HFFc6 (cell line): ENCODE results near the gene ENG. TPM values are rescaled to one million over a fixed set of nuclear protein-coding genes. Genes with fewer than 3 reads are reported as not detected.

Source experiments
- DNase-seq: peaks from one replicate; pipeline ENCODE4 v3.0.0-alpha.2; 2018
- H3K27ac Mint-ChIP-seq: 2 replicates; pipeline ENCODE4 v1.8.0; 2020; ENCODE audit warnings: mild to moderate bottlenecking, mixed read lengths
- H3K27me3 Mint-ChIP-seq: 2 replicates; pipeline ENCODE4 v1.8.0; 2021; ENCODE audit warnings: mild to moderate bottlenecking, moderate library complexity, mixed read lengths; ENCODE audit not compliant: insufficient read depth
- H3K36me3 Mint-ChIP-seq: 2 replicates; pipeline ENCODE4 v1.8.0; 2021; ENCODE audit warnings: low read depth, mixed read lengths
- H3K4me1 Mint-ChIP-seq: 2 replicates; pipeline ENCODE4 v1.8.0; 2020; ENCODE audit warnings: low read depth, mixed read lengths
- H3K4me3 Mint-ChIP-seq: 2 replicates; pipeline ENCODE4 v1.8.0; 2020; ENCODE audit warnings: mild to moderate bottlenecking, moderate library complexity, mixed read lengths
- H3K9me3 Mint-ChIP-seq: 2 replicates; pipeline ENCODE4 v1.8.0; 2020; ENCODE audit warnings: mild to moderate bottlenecking, mixed read lengths
- total RNA-seq, 6 experiments: library from RNA; stranded (reverse); fragmentation: NEBNext Ultra II Directional; extraction: Animal tissue kit (Norgen Biotek cat#: 25700); gene quantifications; 2 replicates in 1 of 6; 3 replicates in 5 of 6; pipeline ENCODE4 v1.2.3, GENCODE V29; 2021
- TF ChIP-seq, protein P1 (sequence below): fragments of 200-600 bp; sonication (generic); IDR thresholded peaks from 2 replicates; pipeline ENCODE4 v1.5.0; 2021; ENCODE audit warnings: antibody characterized with exemption, mild to moderate bottlenecking

ENG gene
- total RNA-seq, 6 experiments from 2014 or later, result 205 to 249 (median 227) TPM

DNA sequence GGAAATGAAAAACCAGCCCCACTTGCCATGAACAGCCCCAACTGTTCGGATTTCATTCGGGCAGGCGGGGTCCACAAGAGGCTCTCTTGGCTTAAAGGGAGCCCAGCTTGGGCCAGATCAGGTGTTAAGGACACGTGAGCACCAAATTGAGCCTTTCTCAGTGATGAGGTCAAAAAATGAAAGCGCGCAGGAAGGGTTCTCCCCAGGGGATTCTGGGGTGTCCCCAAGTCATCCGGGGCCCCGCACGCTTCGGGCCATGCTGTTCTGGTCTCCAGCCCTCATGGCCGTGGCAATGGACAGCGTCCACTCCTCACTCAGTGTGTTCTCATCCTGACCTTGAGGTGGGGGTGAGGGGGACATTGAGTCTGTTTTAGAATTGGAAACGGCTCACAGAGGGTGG is 12.1 kb upstream of the ENG start:
- TF ChIP-seq, protein P1, sequence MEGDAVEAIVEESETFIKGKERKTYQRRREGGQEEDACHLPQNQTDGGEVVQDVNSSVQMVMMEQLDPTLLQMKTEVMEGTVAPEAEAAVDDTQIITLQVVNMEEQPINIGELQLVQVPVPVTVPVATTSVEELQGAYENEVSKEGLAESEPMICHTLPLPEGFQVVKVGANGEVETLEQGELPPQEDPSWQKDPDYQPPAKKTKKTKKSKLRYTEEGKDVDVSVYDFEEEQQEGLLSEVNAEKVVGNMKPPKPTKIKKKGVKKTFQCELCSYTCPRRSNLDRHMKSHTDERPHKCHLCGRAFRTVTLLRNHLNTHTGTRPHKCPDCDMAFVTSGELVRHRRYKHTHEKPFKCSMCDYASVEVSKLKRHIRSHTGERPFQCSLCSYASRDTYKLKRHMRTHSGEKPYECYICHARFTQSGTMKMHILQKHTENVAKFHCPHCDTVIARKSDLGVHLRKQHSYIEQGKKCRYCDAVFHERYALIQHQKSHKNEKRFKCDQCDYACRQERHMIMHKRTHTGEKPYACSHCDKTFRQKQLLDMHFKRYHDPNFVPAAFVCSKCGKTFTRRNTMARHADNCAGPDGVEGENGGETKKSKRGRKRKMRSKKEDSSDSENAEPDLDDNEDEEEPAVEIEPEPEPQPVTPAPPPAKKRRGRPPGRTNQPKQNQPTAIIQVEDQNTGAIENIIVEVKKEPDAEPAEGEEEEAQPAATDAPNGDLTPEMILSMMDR, result no peak
- Mint-ChIP-seq H3K27ac (no peak overlapping the region), H3K4me3 (no peak overlapping the region), H3K9me3 (no peaks in the 10 kb centered on the region), H3K36me3 (peaks cover 9% of the 10 kb centered on the region; the same call in 1 of the 2 replicates), H3K4me1 (no peaks in the 10 kb centered on the region; the same call in 1 of the 2 replicates), H3K27me3 (no peaks in the 10 kb centered on the region; the same call in none of the 2 replicates)
- DNase-seq, result no peak

DNA sequence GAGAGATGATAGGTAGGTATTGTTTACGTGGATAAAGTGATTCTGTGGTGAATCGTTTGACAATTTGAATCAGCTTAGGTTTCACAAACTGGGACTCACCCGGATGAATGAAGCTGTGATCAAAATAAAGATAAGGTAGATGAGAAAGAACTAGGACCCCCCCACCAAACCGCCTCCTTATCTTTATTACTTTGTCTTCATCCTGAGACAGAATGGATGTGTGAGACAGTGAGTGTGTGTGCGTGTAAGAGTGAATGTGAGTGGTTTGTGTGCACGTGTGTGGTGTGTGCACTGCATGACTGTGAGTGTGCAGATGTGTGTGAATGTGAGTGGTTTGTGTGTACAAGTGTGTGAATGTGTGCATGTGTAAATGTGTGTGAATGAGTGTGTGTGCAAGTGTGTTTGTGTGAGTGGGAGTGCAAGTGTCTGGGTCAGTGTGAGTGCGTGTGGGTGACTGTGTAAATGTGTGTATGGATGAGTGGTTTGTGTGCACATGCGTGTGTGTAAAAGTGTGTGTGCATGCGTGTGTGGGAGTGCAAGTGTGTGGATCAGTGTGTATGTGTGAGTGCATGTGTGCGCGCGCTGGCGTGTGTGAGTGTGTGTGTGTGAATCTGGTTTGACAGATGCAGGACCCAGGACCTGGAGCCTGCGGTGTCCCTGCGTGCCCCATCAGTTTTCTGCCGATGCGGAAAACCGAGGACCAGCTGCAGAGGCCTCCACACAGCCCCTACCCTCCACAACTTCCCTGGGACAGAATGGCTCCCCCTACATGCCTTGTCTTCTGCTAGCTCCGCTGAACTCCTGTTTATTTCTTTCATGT is 11.4 kb upstream of the ENG start:
- TF ChIP-seq, protein P1, result no peak
- Mint-ChIP-seq H3K4me3 (no peak overlapping the region), H3K4me1 (no peaks in the 10 kb centered on the region), H3K27me3 (no peaks in the 10 kb centered on the region; the same call in none of the 2 replicates), H3K9me3 (no peaks in the 10 kb centered on the region), H3K27ac (no peak overlapping the region), H3K36me3 (peaks cover 9% of the 10 kb centered on the region; the same call in 1 of the 2 replicates)
- DNase-seq, result no peak

DNA sequence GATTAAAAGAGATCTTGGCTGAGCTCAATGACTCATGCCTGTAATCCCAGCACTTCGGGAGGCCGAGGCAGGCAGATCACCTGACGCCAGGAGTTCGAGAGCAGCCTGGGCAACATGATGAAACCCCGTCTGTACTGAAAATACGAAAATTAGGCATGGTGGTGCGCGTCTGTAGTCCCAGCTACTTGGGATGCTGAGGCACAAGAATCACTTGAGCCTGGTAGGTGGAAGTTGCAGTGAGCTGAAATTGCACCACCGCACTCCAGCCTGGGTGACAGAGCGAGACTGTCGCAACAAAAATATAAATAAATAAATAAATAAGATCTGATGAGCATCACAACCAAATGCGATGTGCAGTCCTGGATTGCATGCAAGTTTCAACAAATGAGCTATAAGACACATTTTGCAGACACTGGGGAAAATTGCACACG is 8.7 kb upstream of the ENG start:
- H3K9me3 Mint-ChIP-seq, result no peaks in the 10 kb centered on the region
- H3K36me3 Mint-ChIP-seq, result peaks cover 4% of the 10 kb centered on the region; the same call in 1 of the 2 replicates
- TF ChIP-seq, protein P1, result no peak
- no peak overlapping the region for H3K4me3 Mint-ChIP-seq
- H3K27ac Mint-ChIP-seq, result no peak overlapping the region
- no peaks in the 10 kb centered on the region; the same call in none of the 2 replicates for H3K27me3 Mint-ChIP-seq
- no peak for DNase-seq
- no peaks in the 10 kb centered on the region for H3K4me1 Mint-ChIP-seq

DNA sequence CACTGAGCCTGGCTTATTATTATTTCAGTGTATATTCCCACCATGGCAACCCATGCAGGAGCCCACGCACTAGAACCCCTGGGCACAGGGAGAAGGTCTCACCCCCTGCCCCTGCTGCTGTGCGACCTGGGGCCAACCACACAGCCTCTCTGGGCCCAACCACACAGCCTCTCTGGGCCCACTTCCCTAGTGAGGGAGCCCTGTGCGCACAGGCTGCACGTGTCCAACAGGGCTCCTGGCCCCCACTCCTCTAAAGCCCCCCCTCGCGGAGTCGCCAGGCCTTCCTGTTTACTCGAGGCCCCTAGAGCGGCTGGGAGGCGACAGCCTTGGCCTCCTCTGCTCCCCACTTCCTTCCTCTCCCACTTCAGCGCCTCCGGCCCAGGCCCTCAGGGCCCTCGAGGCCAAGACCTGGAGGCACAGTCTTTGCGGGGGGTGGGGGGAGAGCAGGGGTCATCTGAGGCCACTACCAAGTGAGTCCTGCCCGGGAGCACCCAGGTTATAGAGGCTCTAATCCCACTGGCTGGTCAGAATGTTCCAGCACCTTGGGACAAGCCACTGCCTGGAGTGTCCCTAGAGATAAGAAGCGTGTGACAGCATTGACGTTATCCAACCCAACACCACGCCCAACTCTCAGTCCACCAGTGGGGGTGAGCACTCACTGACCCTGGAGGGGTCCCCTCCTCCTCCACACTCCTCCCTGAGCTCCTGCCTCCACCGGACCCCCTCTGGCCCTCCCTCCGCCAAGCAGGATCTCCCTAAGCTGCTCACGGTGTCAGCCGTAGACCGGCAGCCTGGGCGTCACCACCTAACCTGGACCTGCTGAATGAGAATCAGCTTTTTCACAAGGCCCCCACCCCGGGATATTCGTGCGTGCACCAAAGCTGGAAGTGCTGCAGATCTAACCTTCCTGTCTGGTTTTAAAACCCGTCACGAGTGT is 7.9 kb upstream of the ENG start:
- Mint-ChIP-seq H3K27ac (no peak overlapping the region), H3K4me3 (no peak overlapping the region), H3K36me3 (peaks cover 4% of the 10 kb centered on the region; the same call in 1 of the 2 replicates), H3K4me1 (no peaks in the 10 kb centered on the region), H3K9me3 (no peaks in the 10 kb centered on the region), H3K27me3 (no peaks in the 10 kb centered on the region; the same call in none of the 2 replicates)
- TF ChIP-seq, protein P1, result no peak
- no peak for DNase-seq

DNA sequence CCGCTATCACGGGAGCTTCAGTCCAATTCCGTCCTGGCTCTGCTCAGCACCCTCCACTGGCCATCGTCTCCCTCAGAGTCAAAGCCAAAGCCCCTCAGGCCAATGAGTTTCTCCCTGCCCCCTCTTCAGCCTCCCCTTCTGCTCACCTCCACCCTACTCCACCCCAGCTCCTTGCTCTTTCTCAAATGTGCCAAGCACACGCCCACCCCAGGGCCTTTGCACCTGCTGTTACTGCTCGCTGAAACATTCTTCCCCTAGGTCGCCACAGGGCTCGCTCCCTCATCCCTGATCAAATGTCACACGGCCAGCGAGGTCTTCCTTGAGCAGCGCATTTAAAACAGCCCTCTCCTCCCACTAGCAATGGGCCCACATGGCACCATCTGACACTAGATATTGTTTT is 6.3 kb upstream of the ENG start:
- Mint-ChIP-seq H3K4me3 (no peak overlapping the region), H3K4me1 (no peaks in the 10 kb centered on the region), H3K27me3 (no peaks in the 10 kb centered on the region; the same call in 1 of the 2 replicates), H3K9me3 (no peaks in the 10 kb centered on the region), H3K36me3 (peaks cover 2% of the 10 kb centered on the region; the same call in 1 of the 2 replicates), H3K27ac (no peak overlapping the region)
- TF ChIP-seq, protein P1, result no peak
- DNase-seq, result no peak
